ENCODE data around the gene ASTN1.

- no peak for TF ChIP-seq CTCF (conservative IDR thresholded peaks at IDR 0.05; ENCODE audit: low read length)
- no peak for TF ChIP-seq EZH2phosphoT487 (IDR thresholded peaks at IDR 0.05; ENCODE audit: borderline replicate concordance, low read depth, low read length)
These were observed 110.0 kb downstream of the ASTN1 start for GRCh38 chr1:177054542-177054941.

All from OCI-LY7 (cell line).